COLO829 (cell line): ENCODE data around the gene SUPT5H.

Source experiments
- DNase-seq: peaks from one replicate; pipeline ENCODE4 v3.0.0; 2012; ENCODE audit warnings: low spot score

Gene SUPT5H

GRCh38 chr19:39445196-39446111 is at the start of gene SUPT5H:
SUPT5H (plus strand) TSS chr19:39445582; CDS start chr19:39445891, 309 bp downstream.
- DNase-seq, result peak; percentile 99

DNA sequence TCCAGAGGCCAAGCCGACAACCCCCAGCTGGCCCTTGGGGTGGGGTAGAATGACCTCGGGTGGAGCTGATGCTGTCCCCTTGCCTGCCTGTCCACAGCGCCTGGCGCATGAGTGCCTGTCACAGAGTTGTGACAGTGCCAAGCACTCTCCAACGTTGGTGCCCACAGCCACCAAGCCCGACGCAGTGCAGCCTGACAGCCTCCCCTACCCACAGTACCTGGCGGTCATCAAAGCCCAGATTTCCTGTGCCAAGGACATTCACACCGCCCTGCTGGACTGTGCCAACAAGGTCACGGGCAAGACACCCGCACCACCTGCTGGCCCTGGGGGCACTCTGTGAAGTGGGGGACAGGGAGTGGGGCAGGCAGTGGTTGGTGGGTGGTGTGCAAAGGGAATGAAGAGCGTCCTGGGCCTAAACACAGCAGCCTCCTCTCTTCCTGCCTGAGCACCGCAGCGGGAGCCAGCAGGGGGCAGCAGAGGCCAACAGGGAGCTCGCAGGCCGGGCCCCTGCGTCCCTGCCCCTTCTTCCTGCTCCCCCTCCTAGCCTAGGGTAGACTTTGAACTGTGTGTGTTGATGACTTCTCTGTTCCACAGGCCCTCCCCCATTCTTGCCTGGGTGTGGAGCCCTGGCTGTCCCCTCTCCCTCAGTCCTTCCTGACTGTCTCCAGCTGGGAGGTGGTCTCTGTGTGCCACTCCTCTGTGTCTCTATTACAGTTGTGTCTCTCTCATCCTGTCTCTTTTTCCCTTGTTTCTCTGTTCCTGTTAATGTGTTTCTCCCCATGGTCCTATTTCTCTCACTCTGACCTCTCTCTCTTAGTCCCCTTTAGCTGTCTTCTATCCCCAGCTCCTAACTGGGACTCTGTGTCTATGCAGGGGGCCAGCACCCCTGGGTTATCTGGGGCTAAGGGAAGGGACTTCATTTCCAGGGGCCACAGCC is 47.8 kb upstream of the SUPT5H start:
- peak; percentile 73 for DNase-seq

DNA sequence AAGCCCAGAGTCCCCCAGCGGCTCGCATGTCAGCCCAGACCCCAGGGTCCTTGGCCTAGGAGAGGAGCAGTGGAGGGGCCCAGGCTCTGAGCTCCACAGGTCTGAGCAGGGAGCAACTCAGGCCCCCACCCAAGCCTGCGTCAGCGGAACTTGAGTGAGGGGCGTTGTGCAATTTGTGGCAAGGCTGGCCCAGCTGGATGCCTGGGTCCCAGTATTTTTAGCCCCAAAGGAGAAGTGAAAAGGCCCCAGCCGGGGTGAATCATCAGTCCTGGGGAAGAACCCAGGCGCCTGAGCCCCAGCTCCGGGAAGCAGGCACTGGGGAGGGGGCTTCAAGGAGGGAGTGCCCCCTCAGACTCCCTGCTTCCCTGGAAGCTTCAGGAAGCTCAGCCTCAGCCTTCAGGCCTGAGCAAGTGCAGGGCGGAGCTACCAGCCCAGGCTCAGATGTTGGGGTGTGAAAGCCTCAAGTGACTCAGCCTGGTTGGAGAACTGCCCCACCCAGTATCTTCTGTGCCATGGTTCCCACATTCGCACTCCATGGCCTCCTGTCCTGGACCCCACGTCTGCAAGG is 47.0 kb upstream of the SUPT5H start:
- no peak for DNase-seq

- no peak for DNase-seq
Observed at GRCh38 chr19:39399668-39400050, 45.7 kb upstream of the SUPT5H start.

- DNase-seq, result no peak
Observed at GRCh38 chr19:39400061-39400460, 45.3 kb upstream of the SUPT5H start.

DNA sequence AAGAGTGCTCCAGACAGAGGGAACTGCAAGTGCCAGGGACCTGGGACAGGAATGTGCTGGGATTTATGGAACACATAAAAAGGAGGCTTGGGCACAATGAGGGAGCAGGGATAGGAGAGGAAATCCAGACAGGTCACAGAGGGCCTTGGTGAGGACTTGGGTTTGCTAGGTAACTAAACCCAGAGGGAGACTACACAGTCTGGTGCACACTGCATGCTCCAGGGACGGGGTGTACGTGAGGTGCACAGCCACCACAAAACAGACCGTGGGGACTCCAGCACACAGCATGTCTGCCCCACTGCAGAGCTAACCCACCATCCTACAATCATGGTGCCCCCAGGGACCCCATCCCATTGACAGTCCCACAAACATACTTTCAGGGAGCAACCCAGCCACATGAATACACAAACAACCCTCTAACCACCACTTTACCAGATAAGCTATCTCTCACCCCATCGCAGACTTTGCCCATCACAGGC is 44.3 kb upstream of the SUPT5H start:
- no peak for DNase-seq

DNA sequence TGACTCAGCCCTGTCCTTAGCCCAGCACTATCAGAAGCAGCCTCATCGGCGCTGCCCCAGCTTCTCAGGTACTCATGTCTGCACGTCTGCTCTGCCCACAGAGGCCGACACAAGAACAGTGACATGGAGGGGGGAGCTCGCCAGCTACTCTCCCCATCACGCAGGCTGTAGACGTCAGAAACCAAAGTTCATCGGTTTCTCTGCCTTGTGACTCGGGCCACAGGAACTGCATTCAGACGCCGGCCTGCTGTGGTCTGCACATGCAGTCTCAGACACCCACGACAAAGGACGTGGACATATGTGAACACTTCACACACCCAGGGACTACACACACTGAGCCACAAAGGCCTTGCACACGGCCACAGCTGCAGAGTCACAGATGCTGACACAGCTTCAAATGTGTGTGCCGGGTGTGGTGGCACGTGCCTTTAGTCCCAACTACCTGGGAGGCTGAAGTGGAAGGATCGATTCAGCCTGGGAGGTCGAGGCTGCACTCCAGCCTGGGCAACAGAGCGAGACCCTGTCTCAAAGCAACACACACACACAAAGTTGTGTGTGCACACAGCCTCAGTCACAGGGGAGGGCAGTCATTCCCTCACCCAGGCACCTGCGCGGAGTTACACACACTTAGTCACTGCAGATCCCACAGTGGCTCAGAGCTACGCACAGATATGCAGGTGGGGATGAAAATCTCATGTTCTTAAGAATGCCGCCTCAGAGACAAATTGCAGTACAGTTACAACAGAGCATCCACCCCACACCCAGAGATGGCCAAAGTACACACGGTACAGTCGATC is 43.6 kb upstream of the SUPT5H start:
- DNase-seq, result no peak

DNA sequence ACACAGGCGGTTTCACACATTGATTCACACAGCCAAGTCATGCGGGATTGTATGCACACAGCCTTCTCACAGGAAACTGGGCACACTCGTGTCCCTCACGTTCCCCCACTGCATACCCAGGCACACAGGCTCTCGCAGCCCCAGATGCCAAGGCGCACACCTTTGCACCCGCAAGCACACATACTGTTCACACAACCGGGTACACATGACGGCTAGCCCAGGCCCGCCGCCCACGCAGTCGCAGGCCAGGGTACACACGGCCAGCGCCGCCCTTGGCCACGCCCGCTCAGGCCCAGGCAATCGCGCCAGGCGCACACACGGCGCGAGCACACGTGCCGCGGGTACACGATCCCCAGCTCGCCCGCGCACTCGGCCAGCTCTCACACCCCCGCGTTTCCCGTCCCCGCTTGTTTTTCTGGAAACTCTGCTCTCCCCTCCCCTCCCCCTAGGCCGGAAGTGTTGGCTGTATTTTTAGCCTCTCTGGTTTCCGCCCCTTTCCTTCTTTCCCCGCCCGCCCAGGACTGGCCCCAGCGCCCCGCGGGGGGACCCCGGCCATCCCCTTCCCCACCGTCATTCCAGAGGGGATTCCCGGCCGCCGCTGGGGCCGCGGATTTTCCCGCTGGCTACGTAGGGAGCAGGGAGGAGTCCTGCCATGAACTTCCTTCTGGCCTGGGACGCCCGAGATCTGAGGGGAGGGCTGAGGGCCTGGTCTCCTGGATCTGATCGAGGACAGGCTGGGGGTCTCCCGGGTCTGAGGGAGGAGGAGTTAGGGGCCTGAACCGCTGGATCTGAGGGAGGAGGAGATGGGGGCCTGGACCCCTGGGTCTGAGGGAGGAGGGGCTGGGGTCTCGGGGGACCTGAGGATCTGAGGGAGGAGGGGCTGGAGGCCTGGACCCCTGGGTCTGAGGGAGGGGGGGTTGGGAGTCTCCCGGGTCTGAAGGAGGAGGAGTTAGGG is 42.8 kb upstream of the SUPT5H start:
- DNase-seq, result peak; percentile 58

DNA sequence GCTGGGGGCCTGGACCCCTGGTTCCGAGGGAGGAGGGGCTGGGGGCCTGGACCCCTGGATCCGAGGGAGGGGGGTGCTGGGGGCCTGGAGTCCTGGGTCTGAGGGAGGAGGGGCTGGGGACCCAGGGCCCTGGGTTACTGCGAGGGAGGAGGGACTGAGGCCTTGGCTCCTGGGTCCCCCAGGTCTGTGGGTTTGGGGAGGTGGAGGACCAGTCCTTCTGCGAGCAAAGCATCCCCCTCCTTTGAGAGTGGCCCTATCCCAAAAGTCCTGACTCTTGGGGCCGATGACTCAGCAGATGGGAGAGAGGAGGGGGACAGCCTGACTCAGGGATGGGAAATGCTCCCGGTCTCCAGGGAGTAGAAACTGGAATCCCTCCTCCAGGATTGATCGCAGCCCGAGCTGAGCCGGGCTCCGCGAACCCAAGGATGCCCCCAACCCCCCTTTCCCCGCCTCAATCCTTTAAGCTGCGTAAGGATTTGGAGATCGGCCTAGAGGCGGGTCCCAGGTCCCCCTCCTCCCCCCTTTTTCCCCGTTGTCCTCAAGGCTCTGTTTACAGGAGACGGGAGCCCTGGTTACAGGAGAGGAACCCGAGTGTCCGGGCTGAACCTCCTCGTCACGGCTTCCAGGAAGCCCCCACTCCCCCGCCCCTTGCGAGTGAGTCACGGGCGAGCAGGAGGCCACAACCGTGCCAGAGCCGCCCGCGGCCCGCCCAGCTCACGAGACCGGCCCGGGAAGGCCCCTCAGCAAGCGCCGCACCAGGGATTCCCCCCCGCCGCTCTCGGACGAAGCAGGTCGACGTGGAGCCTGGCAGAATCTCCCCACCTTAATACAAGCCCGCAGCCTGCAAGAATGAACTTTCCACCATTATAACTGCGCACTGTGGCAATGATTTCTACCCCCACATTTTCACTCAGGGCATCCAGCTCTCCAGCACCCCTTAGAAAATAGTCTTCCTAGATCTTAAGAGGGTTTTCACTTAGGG is 41.8 kb upstream of the SUPT5H start:
- DNase-seq, result peak; percentile 74

DNA sequence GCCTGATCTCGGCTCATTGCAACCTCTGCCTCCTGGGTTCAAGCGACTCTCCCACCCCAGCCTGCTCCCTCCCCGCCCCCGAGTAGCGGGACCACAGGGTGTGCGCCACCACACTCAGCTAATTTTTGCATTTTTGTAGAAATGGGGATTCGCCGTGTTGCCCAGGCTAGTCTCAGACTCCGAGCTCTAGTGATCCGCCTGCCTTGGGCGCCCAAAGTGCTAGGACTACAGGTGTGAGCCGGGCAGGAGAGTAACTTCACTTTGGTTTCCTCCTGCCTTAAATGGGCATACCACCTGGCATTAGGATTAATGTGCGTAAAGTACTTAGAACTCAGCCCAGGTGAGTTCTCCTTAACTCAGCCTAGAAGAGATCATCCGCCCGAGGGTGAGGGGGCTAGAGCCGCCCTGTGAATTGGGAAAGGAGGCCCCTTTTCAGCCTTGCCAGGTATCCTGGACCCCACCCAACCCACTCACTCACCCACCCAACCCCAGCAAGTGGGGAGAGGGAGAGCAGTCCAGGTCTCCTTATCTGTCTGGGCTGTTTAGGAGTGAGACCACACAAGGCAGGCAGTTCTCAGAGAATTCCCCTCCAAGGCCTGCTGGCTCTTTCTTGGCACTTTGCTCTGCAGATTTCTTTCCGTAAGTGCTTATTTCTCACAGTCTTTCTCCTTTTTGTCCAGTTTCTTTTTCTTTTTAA is 40.0 kb upstream of the SUPT5H start:
- DNase-seq, result no peak

DNA sequence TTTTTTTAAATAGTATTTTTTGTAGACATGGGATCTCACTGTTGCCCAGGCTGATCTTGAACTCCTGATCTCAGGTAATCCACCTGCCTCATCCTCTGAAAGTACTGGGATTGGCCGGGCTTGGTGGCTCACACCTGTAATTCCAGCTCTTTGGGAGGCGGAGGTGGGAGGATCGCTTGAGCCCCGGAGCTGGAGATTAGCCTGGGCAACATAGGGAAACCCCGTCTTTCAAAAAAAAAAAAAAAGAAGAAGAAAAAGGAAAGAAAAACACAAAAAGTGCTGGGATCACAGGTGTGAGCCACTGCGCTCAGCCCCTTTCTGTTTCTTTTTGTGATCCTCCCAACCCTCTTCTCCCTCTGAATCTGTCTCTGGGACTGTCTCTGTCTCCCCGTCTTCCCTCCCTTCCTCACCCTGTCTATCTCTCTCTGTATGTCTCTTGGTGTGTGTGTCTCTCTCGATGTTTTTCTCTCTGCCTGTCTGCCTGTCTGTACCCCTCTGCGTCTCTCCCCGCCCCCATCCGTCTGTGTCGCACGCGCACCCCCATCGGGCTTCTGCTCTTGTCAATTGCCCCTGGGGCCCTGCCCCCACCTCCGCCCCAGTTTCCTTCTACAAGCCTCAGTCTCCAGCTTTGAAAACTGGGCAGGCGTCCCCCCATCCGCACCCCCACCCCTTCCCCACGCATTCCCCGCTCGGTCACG is 39.3 kb upstream of the SUPT5H start:
- DNase-seq, result no peak

GRCh38 chr19:39406656-39407409 is 38.5 kb upstream of the SUPT5H start, which contains the start of gene ZFP36:
ZFP36 (plus strand) TSS chr19:39406847; CDS start chr19:39406905, 58 bp downstream.
- peak; percentile 75 for DNase-seq

DNA sequence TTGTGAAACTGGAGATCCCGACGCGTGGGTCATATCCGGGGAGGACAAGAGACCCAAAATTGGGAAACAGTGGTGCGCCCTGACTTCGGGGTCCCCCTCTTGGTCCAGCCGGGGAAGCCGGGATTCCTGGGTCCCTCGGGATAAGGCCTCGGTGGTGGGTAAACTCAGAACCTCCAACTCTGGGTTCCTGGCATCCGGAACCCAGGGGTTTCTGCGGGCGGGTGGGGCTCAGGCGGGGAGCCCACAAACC is 38.0 kb upstream of the SUPT5H start:
- DNase-seq, result no peak

DNA sequence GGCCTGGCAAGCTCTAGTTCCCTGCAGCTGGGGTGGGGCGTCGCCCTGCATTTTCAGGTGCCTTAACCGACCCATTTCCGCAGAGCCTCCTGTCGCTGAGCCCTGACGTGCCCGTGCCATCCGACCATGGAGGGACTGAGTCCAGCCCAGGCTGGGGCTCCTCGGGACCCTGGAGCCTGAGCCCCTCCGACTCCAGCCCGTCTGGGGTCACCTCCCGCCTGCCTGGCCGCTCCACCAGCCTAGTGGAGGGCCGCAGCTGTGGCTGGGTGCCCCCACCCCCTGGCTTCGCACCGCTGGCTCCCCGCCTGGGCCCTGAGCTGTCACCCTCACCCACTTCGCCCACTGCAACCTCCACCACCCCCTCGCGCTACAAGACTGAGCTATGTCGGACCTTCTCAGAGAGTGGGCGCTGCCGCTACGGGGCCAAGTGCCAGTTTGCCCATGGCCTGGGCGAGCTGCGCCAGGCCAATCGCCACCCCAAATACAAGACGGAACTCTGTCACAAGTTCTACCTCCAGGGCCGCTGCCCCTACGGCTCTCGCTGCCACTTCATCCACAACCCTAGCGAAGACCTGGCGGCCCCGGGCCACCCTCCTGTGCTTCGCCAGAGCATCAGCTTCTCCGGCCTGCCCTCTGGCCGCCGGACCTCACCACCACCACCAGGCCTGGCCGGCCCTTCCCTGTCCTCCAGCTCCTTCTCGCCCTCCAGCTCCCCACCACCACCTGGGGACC is 37.6 kb upstream of the SUPT5H start:
- no peak for DNase-seq

DNA sequence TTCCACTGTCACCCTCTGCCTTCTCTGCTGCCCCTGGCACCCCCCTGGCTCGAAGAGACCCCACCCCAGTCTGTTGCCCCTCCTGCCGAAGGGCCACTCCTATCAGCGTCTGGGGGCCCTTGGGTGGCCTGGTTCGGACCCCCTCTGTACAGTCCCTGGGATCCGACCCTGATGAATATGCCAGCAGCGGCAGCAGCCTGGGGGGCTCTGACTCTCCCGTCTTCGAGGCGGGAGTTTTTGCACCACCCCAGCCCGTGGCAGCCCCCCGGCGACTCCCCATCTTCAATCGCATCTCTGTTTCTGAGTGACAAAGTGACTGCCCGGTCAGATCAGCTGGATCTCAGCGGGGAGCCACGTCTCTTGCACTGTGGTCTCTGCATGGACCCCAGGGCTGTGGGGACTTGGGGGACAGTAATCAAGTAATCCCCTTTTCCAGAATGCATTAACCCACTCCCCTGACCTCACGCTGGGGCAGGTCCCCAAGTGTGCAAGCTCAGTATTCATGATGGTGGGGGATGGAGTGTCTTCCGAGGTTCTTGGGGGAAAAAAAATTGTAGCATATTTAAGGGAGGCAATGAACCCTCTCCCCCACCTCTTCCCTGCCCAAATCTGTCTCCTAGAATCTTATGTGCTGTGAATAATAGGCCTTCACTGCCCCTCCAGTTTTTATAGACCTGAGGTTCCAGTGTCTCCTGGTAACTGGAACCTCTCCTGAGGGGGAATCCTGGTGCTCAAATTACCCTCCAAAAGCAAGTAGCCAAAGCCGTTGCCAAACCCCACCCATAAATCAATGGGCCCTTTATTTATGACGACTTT is 36.8 kb upstream of the SUPT5H start:
- DNase-seq, result no peak
